PC-9 (cell line): ENCODE results near the gene COIL. TPM values are rescaled to one million over a fixed set of nuclear protein-coding genes. Genes with fewer than 3 reads are reported as not detected.
A peak's percentile ranks its signal among the peaks of the same experiment; 100 is the strongest.

ENCODE experiments used
- BruUV-seq: library from RNA; stranded (reverse); fragments of 400-500 nt; replicated peaks from 2 replicates; lab custom pipeline; 2021; lab: Mats Ljungman, UMichigan
- CTCF ChIA-PET: fragments of 300-600 bp; sonication (Branson Sonifier 250); formaldehyde crosslinking; loops from one replicate; lab custom pipeline; 2022; ENCODE audit warnings: antibody characterized with exemption; lab: Charles Lee
- POLR2A ChIA-PET: fragments of 300-600 bp; sonication (Branson Sonifier 250); formaldehyde crosslinking; loops from one replicate; lab custom pipeline; 2022; ENCODE audit warnings: antibody characterized with exemption; ENCODE audit not compliant: unreplicated experiment; lab: Charles Lee
- DNase-seq, 2 experiments: peaks; one replicate each; pipeline versions ENCODE4 v3.0.0 to v3.0.0-alpha.2; 2015 to 2022; ENCODE audit warnings: mixed read lengths in 1 of 2
- H2AFZ ChIP-seq: fragments of 200-600 bp; sonication (generic); 2 replicates; pipeline ENCODE4 v1.8.1; 2017; ENCODE audit warnings: antibody characterized with exemption
- H3F3A ChIP-seq: fragments of 200-600 bp; sonication (generic); 2 replicates; pipeline ENCODE4 v1.8.1; 2017; ENCODE audit warnings: antibody characterized with exemption, mild to moderate bottlenecking, low read depth; ENCODE audit not compliant: insufficient read depth
- H3K27ac ChIP-seq: fragments of 200-600 bp; sonication (generic); 2 replicates; pipeline ENCODE4 v1.6.1; 2016; ENCODE audit warnings: mixed run types
- H3K27me3 ChIP-seq: fragments of 200-600 bp; sonication (generic); 2 replicates; pipeline ENCODE4 v1.6.1; 2016; ENCODE audit warnings: low read depth, mixed run types; ENCODE audit not compliant: insufficient read depth
- H3K36me3 ChIP-seq: fragments of 200-600 bp; sonication (generic); 2 replicates; pipeline ENCODE4 v1.6.1; 2016; ENCODE audit warnings: low read depth, mixed run types
- H3K4me1 ChIP-seq: fragments of 200-600 bp; sonication (generic); replicated peaks from 2 replicates; pipeline ENCODE4 v1.6.1; 2016; ENCODE audit warnings: mixed run types; ENCODE audit not compliant: insufficient read depth
- H3K4me2 ChIP-seq: fragments of 200-600 bp; sonication (generic); 2 replicates; pipeline ENCODE4 v1.6.1; 2017; ENCODE audit warnings: mixed run types
- H3K4me3 ChIP-seq: fragments of 200-600 bp; sonication (generic); 2 replicates; pipeline ENCODE4 v1.6.1; 2016; ENCODE audit warnings: mixed run types
- H3K79me2 ChIP-seq: fragments of 200-600 bp; sonication (generic); 2 replicates; pipeline ENCODE4 v1.6.1; 2017; ENCODE audit warnings: low read depth, mixed run types
- H3K9me2 ChIP-seq: fragments of 200-600 bp; sonication (generic); 2 replicates; pipeline ENCODE4 v1.8.1; 2017; ENCODE audit warnings: mild to moderate bottlenecking; ENCODE audit not compliant: insufficient read depth
- H3K9me3 ChIP-seq: fragments of 200-600 bp; sonication (generic); 2 replicates; pipeline ENCODE4 v1.8.1; 2016; ENCODE audit warnings: low read depth; ENCODE audit not compliant: insufficient read depth
- H4K20me1 ChIP-seq: fragments of 200-600 bp; sonication (generic); 2 replicates; pipeline ENCODE4 v1.8.1; 2017; ENCODE audit not compliant: insufficient read depth
- EZH2 ChIP-seq: fragments of 200-600 bp; sonication (generic); IDR thresholded peaks from 2 replicates; pipeline ENCODE4 v1.8.0; 2017; ENCODE audit warnings: antibody characterized with exemption, low read depth
- intact Hi-C: fragments of 100-400 bp; cut with micrococcal nuclease; formaldehyde crosslinking; loops from one replicate; pipeline ENCODE4 v1.10.0; 2022; ENCODE audit not compliant: unreplicated experiment
- total RNA-seq: library from RNA; stranded (reverse); gene quantifications from 2 replicates; pipeline ENCODE4 v1.2.3, GENCODE V29; 2021
- TF ChIP-seq, protein P1 (sequence below): fragments of 200-600 bp; sonication (generic); conservative IDR thresholded peaks from 2 replicates; pipeline ENCODE4 v1.6.1; 2017; ENCODE audit warnings: mixed run types, antibody characterized with exemption, mild to moderate bottlenecking, moderate library complexity

COIL gene
- total RNA-seq, 1 experiment from 2014 or later = 19.0 TPM

DNA sequence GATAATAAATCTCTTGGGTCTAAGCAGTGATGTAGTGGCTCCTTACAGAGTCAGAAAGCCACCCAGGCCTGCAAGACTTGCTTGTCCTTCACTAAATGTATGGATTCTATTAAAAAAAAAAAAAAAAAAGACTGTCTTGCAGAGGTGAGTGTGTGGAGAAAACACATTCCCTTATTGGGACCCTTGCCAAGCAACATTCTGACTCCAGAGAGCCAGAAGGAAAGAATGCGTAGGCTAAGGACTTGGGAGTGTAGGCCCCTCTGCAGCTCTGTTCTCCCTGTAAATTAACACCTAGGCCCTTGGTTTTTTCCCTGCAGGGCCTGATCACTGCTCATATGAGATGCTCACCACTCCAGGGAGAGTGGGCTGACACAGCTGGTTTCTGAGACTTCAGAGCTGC is 34.9 kb upstream of the COIL start:
- Histone ChIP-seq H3K27me3 (no peaks in the 10 kb centered on the region), H3K79me2 (no peaks in the 10 kb centered on the region), H3K36me3 (no peaks in the 10 kb centered on the region), H3F3A (peaks cover 9% of the 10 kb centered on the region), H3K9me3 (no peaks in the 10 kb centered on the region), H3K4me1 (peaks cover 10% of the 10 kb centered on the region), H3K27ac (no peak overlapping the region), H4K20me1 (no peaks in the 10 kb centered on the region), H3K4me3 (no peak overlapping the region), H3K9me2 (no peaks in the 10 kb centered on the region), H2AFZ (no peak overlapping the region), H3K4me2 (no peak overlapping the region)
- no peak for TF ChIP-seq EZH2
- TF ChIP-seq, protein P1, sequence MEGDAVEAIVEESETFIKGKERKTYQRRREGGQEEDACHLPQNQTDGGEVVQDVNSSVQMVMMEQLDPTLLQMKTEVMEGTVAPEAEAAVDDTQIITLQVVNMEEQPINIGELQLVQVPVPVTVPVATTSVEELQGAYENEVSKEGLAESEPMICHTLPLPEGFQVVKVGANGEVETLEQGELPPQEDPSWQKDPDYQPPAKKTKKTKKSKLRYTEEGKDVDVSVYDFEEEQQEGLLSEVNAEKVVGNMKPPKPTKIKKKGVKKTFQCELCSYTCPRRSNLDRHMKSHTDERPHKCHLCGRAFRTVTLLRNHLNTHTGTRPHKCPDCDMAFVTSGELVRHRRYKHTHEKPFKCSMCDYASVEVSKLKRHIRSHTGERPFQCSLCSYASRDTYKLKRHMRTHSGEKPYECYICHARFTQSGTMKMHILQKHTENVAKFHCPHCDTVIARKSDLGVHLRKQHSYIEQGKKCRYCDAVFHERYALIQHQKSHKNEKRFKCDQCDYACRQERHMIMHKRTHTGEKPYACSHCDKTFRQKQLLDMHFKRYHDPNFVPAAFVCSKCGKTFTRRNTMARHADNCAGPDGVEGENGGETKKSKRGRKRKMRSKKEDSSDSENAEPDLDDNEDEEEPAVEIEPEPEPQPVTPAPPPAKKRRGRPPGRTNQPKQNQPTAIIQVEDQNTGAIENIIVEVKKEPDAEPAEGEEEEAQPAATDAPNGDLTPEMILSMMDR = no peak
- ChIA-PET POLR2A (no interaction called here), CTCF (no interaction called here)
- no peak for DNase-seq
- no TSS peak for BruUV-seq
- intact Hi-C loops = no loop called here

DNA sequence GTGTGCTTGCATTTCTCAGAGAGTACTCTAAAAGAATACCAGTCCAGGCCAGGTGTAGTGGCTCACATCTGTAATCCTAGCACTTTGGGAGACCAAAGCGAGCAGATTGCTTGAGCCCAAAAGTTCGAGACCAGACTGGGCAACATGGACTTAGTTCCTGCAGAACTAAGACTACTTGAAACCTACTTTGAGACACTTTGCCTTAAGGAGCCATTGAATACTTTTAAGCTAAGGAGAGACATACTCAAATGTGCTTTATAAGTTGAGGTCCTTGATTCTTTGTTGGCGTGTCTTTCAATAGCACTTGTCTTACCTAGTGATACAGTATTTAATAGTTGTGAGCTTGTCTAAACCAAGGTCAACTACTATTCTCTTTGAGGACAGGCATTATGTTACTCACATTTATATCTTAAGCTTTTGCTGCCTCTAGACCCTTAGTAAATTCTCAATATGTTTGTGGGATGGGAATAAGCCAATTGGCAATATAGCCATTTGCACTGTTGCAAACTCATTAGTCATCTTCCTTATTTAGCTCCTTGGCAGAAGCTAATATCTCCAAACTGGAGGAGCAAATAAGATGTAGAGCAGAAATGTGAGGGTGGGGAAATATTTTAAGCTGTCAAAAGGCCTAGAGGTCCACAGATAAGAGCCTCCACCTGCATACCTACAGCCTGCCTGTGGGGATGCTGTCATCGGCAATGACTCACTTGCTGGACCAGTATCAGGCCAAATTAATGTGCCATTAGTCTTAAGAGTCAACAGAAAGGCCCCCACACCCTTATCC is 33.4 kb upstream of the COIL start:
- H3K36me3 ChIP-seq = no peaks in the 10 kb centered on the region
- intact Hi-C loops = no loop called here
- POLR2A ChIA-PET = no interaction called here
- no peaks in the 10 kb centered on the region for H3K79me2 ChIP-seq
- TF ChIP-seq, protein P1 = no peak
- TF ChIP-seq EZH2 = no peak
- H3K4me3 ChIP-seq = no peak overlapping the region
- H3K9me3 ChIP-seq = no peaks in the 10 kb centered on the region
- CTCF ChIA-PET = no interaction called here
- H3K27me3 ChIP-seq = no peaks in the 10 kb centered on the region
- peaks cover 10% of the 10 kb centered on the region for H3K4me1 ChIP-seq
- H3F3A ChIP-seq = peaks cover 9% of the 10 kb centered on the region
- BruUV-seq = no TSS peak
- no peak overlapping the region for H2AFZ ChIP-seq
- no peak overlapping the region for H3K4me2 ChIP-seq
- DNase-seq = peak in 1 of 2 experiments; percentile 87
- no peaks in the 10 kb centered on the region for H4K20me1 ChIP-seq
- no peaks in the 10 kb centered on the region for H3K9me2 ChIP-seq
- no peak overlapping the region for H3K27ac ChIP-seq

DNA sequence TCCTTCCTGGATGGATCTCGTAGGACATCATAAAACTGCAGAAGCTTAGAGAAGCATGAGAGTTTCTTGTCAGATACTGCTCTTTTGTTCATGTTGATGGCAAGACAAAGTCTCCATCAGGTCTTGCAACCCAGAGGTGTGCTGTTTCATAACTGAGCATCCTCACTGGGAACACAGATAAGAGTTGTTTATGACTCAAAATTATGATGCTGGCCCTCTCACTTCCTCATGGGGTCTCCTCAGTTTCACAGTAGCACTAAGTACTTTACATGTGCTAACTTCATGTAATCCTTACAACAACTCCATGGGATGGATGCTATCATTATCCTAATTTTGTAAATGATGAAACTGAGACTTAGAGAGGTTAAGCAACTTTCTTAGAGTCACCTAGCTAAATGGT is 31.5 kb upstream of the COIL start:
- DNase-seq = no peak
- BruUV-seq = no TSS peak

More for the DNA sequence above, 31.5 kb upstream of the COIL start:
- Histone ChIP-seq H3K4me1 (peaks cover 10% of the 10 kb centered on the region), H3K36me3 (0 out of 2 replicates have a peak, but pooled peaks cover 5% of the 10 kb centered on the region), H3K9me2 (no peaks in the 10 kb centered on the region), H3K9me3 (no peaks in the 10 kb centered on the region), H4K20me1 (no peaks in the 10 kb centered on the region), H2AFZ (no peak overlapping the region), H3F3A (peaks cover 9% of the 10 kb centered on the region), H3K79me2 (no peaks in the 10 kb centered on the region), H3K27me3 (no peaks in the 10 kb centered on the region), H3K4me3 (no peak overlapping the region), H3K27ac (no peak overlapping the region), H3K4me2 (no peak overlapping the region)
- ChIA-PET POLR2A (no interaction called here), CTCF (no interaction called here)
- intact Hi-C loops = no loop called here
- TF ChIP-seq EZH2 = no peak
- TF ChIP-seq, protein P1 = no peak
